ENCODE data around the gene KRT76. TPM values are rescaled to one million over a fixed set of nuclear protein-coding genes. Genes with fewer than 3 reads are reported as not detected.

KRT76 gene
- total RNA-seq, 1 experiment from 2014 or later = not detected

GRCh38 chr12:52805000-52805399 is 27.9 kb upstream of the KRT76 start:
- Histone ChIP-seq H3K9me2 (ENCODE audit: insufficient read depth) (no peaks in the 10 kb centered on the region), H3K36me3 (ENCODE audit: control insufficient read depth in 1 of 2, insufficient read depth in 2 of 2, low read length in 2 of 2) (no peaks in the 10 kb centered on the region), H3K4me1 (ENCODE audit: control insufficient read depth in 1 of 2, insufficient read depth in 2 of 2, low read length in 2 of 2) (peaks cover 0 to 8% of the 10 kb centered on the region in 2 experiments; a peak in 2 of 4 replicates), H3K4me2 (ENCODE audit: low read length) (no peak overlapping the region), H3K9ac (ENCODE audit: low read length) (no peak overlapping the region), H3K4me3 (replicated peaks in 1 of 2; ENCODE audit: low read depth in 1 of 2, low read length in 2 of 2) (no peak overlapping the region), H3K27ac (ENCODE audit: low read depth, low read length) (no peak overlapping the region), H3K27me3 (ENCODE audit: insufficient read depth, low read length) (peaks cover 10% of the 10 kb centered on the region; the same call in 1 of the 2 replicates), H4K20me1 (ENCODE audit: insufficient read depth) (no peaks in the 10 kb centered on the region), H3K79me2 (ENCODE audit: insufficient read depth, low read length) (no peaks in the 10 kb centered on the region), H3K9me3 (ENCODE audit: control insufficient read depth in 1 of 2, insufficient read depth in 1 of 2, low read depth in 1 of 2, low read length in 2 of 2) (no peaks in the 10 kb centered on the region), H2AFZ (ENCODE audit: low read depth, low read length, poor library complexity, severe bottlenecking) (no peak overlapping the region)
- CTCF ChIA-PET = no interaction called here
- POLR2A ChIA-PET = no interaction called here
- intact Hi-C loops (cut with micrococcal nuclease) = no loop called here
- RAD21 ChIA-PET (ENCODE audit: low non-redundant PET in 1 of 2, low total read pairs in 2 of 2, uncharacterized antibody in 2 of 2, unreplicated experiment in 2 of 2) = no interaction called here
- ATAC-seq = peak; percentile 70
- no peak for DNase-seq (ENCODE audit: low read depth, low spot score)
- BruUV-seq (replicated peaks) = no TSS peak
- TF ChIP-seq RAD21 (IDR thresholded peaks at IDR 0.05; ENCODE audit: low read depth) (no peak), CTCF (IDR thresholded peaks at IDR 0.05 in 2 of 3, conservative IDR thresholded peaks at IDR 0.05 in 1 of 3; ENCODE audit: borderline replicate concordance in 1 of 3, insufficient read depth in 1 of 3, low read depth in 2 of 3, low read length in 2 of 3) (no peak), ZNF274 (IDR thresholded peaks at IDR 0.05; ENCODE audit: low read depth, low read length) (no peak), ZFX (IDR thresholded peaks at IDR 0.05) (no peak), CBX3 (IDR thresholded peaks at IDR 0.05; ENCODE audit: low read depth) (no peak), SIN3A (IDR thresholded peaks at IDR 0.05; ENCODE audit: low read depth) (no peak), EZH2 (IDR thresholded peaks at IDR 0.05) (no peak), JUND (IDR thresholded peaks at IDR 0.05) (no peak), MAX (IDR thresholded peaks at IDR 0.05) (no peak), TCF7L2 (IDR thresholded peaks at IDR 0.05; ENCODE audit: borderline replicate concordance, extremely low read depth, insufficient read depth, insufficient read length) (no peak), POLR2A (IDR thresholded peaks at IDR 0.05; ENCODE audit: borderline replicate concordance, extremely low read depth, insufficient read depth, insufficient read length) (no peak), SP1 (IDR thresholded peaks at IDR 0.05; ENCODE audit: low read depth) (no peak), CEBPB (IDR thresholded peaks at IDR 0.05; ENCODE audit: low read depth) (no peak), POLR2AphosphoS5 (IDR thresholded peaks at IDR 0.05; ENCODE audit: low read depth, low read length) (no peak), EGR1 (IDR thresholded peaks at IDR 0.05; ENCODE audit: low read depth) (no peak), SRF (IDR thresholded peaks at IDR 0.05; ENCODE audit: low read depth) (no peak)
- TF ChIP-seq, protein P1, sequence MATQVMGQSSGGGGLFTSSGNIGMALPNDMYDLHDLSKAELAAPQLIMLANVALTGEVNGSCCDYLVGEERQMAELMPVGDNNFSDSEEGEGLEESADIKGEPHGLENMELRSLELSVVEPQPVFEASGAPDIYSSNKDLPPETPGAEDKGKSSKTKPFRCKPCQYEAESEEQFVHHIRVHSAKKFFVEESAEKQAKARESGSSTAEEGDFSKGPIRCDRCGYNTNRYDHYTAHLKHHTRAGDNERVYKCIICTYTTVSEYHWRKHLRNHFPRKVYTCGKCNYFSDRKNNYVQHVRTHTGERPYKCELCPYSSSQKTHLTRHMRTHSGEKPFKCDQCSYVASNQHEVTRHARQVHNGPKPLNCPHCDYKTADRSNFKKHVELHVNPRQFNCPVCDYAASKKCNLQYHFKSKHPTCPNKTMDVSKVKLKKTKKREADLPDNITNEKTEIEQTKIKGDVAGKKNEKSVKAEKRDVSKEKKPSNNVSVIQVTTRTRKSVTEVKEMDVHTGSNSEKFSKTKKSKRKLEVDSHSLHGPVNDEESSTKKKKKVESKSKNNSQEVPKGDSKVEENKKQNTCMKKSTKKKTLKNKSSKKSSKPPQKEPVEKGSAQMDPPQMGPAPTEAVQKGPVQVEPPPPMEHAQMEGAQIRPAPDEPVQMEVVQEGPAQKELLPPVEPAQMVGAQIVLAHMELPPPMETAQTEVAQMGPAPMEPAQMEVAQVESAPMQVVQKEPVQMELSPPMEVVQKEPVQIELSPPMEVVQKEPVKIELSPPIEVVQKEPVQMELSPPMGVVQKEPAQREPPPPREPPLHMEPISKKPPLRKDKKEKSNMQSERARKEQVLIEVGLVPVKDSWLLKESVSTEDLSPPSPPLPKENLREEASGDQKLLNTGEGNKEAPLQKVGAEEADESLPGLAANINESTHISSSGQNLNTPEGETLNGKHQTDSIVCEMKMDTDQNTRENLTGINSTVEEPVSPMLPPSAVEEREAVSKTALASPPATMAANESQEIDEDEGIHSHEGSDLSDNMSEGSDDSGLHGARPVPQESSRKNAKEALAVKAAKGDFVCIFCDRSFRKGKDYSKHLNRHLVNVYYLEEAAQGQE (IDR thresholded peaks at IDR 0.05; ENCODE audit: low read depth) = no peak
